Measurements from ENCODE around the gene FAM83E. TPM values are rescaled to one million over a fixed set of nuclear protein-coding genes. Genes with fewer than 3 reads are reported as not detected.

Gene FAM83E
- total and polyA plus RNA-seq, 3 donors from 2014 or later = 0.99 to 2.2 (median 1.6) TPM

GRCh38 chr19:48573163-48573505 is 41.7 kb downstream of the FAM83E start:
- TF ChIP-seq POLR2A (IDR thresholded peaks at IDR 0.05) (no peak), CTCF (IDR thresholded peaks at IDR 0.05) (no peak)
- H3K9me3 ChIP-seq = no peaks in the 10 kb centered on the region
- H3K27ac ChIP-seq = no peak overlapping the region
- H3K36me3 ChIP-seq (ENCODE audit: low read depth, missing control alignments) = no peaks in the 10 kb centered on the region
- DNase-seq = no peak
- no peak overlapping the region for H3K4me3 ChIP-seq
- WGBS, 2 donors = 61 to 76% methylated on average over 12 of the region's 12 CpGs
- H3K4me1 ChIP-seq = peaks cover 1% of the 10 kb centered on the region
- intact Hi-C loops (cut with DNase I; ENCODE audit: low total_unique reads) = no loop called here
- H3K27me3 ChIP-seq = no peaks in the 10 kb centered on the region

- Histone ChIP-seq H3K4me1 (peaks cover 5% of the 10 kb centered on the region), H3K4me3 (no peak overlapping the region), H3K27me3 (no peaks in the 10 kb centered on the region), H3K9me3 (no peaks in the 10 kb centered on the region), H3K27ac (no peak overlapping the region), H3K36me3 (ENCODE audit: low read depth, missing control alignments) (no peaks in the 10 kb centered on the region)
- intact Hi-C loops (cut with DNase I; ENCODE audit: low total_unique reads) = no loop called here
- 59 to 74% methylated on average over 5 of the region's 5 CpGs for WGBS, 2 donors
- DNase-seq = no peak
- TF ChIP-seq POLR2A (IDR thresholded peaks at IDR 0.05) (no peak), CTCF (IDR thresholded peaks at IDR 0.05) (no peak)
Observed at GRCh38 chr19:48571378-48572162, 43.3 kb downstream of the FAM83E start.

GRCh38 chr19:48569814-48570213 is 45.1 kb downstream of the FAM83E start:
- DNase-seq = no peak

GRCh38 chr19:48568345-48568886 is 46.5 kb downstream of the FAM83E start:
- TF ChIP-seq POLR2A (IDR thresholded peaks at IDR 0.05) (no peak), CTCF (IDR thresholded peaks at IDR 0.05) (no peak)
- whole genome bisulfite sequencing, 2 donors = 17 to 26% methylated on average over 19 of the region's 19 CpGs
- no peak overlapping the region for H3K4me3 ChIP-seq
- H3K9me3 ChIP-seq = no peaks in the 10 kb centered on the region
- H3K27me3 ChIP-seq = no peaks in the 10 kb centered on the region
- peaks cover 5% of the 10 kb centered on the region for H3K4me1 ChIP-seq
- no peak overlapping the region for H3K27ac ChIP-seq
- intact Hi-C loops (cut with DNase I; ENCODE audit: low total_unique reads) = no loop called here
- peak; percentile 90 for DNase-seq
- H3K36me3 ChIP-seq (ENCODE audit: low read depth, missing control alignments) = no peaks in the 10 kb centered on the region

More at GRCh38 chr19:48569814-48570213, 45.1 kb downstream of the FAM83E start:
- no peaks in the 10 kb centered on the region for H3K9me3 ChIP-seq
- no peak overlapping the region for H3K4me3 ChIP-seq
- no peaks in the 10 kb centered on the region for H3K36me3 ChIP-seq (ENCODE audit: low read depth, missing control alignments)
- H3K27ac ChIP-seq = no peak overlapping the region
- intact Hi-C loops (cut with DNase I; ENCODE audit: low total_unique reads) = no loop called here
- WGBS, 2 donors = 62 to 63% methylated on average over 11 of the region's 11 CpGs
- peaks cover 5% of the 10 kb centered on the region for H3K4me1 ChIP-seq
- TF ChIP-seq CTCF (IDR thresholded peaks at IDR 0.05) = no peak
- no peak for TF ChIP-seq POLR2A (IDR thresholded peaks at IDR 0.05)
- H3K27me3 ChIP-seq = no peaks in the 10 kb centered on the region

GRCh38 chr19:48565090-48565489 is 49.8 kb downstream of the FAM83E start:
- no peak for TF ChIP-seq CTCF (IDR thresholded peaks at IDR 0.05)
- TF ChIP-seq POLR2A (IDR thresholded peaks at IDR 0.05) = no peak
- Histone ChIP-seq H3K36me3 (ENCODE audit: low read depth, missing control alignments) (no peaks in the 10 kb centered on the region), H3K27me3 (no peaks in the 10 kb centered on the region), H3K9me3 (no peaks in the 10 kb centered on the region), H3K27ac (no peak overlapping the region), H3K4me3 (no peak overlapping the region), H3K4me1 (peaks cover 5% of the 10 kb centered on the region)
- DNase-seq = no peak
- 86% methylated on average over 7 of the region's 7 CpGs for WGBS, 2 donors
- intact Hi-C loops (cut with DNase I; ENCODE audit: low total_unique reads) = no loop called here

Measured in testis (tissue), 3 donors.